ENCODE measurements around the gene NSFL1C.
"Not testable (repeated sequence)": the region's sequence is repeated elsewhere in the genome, so short reads cannot be mapped to it uniquely, and the experiment has no call there.

The NSFL1C gene

DNA sequence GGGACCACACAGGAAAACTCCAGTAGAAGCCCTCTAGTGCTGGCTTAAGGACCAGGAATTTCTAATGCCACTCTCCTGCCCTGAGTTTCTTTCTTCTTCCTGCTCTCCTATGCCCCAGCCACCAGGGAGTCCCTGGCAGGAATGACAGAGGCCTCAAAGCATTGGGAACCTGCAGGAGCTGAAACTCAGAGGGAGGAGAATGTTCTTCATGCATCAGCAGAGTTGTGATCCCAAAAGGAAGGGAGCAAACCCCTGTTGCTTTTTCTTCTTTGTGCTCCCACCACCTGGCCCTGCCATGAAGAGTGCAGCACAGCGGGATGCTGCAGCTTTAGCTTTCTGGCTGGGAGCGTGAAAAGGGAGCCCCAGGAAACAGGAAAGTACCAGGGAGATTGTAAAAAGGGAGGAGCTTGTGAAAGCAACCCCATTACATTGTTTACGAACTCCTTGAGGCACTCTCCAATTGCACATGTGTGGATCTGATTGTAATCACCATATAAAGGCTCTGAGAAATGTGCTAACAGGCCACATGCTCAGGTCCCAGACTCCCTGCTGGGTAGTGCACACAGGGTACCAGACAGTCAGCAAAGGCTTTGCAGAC, 39.1 kb downstream of the NSFL1C start:
- no peak for DNase-seq (ENCODE audit: insufficient read length, low spot score)
- no peak for FAIRE-seq

DNA sequence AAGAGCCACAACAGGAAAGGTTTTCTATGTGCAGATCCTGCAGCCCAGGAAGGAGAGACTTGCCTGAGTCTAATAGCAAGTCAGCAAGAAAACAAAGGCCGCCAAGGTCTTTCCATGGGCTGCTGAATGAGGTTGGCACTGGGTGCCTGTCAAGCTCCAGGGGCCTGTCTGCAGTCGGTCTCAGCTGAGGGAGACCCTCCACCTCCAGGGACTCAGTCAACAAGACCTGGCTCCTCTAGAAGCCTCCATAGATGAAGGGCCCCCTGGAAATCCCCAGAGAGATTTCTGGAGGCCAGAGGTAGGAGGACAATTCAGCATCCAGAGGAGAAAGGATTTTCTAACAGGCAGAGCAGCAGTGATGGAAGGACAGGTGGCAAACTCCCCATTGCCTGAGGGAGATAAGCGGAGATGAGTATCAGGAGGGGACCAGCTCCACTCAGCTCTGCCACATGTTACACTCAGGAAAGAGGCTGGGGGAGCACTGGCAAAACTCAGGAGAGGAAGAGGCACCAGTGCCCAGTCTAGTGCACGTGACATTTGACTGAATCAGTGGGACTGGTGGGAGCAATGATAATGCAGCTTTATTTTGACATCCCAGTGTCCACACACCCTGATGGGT, 40.3 kb downstream of the NSFL1C start:
- FAIRE-seq (no peak), DNase-seq (ENCODE audit: insufficient read length, low spot score) (no peak)

DNA sequence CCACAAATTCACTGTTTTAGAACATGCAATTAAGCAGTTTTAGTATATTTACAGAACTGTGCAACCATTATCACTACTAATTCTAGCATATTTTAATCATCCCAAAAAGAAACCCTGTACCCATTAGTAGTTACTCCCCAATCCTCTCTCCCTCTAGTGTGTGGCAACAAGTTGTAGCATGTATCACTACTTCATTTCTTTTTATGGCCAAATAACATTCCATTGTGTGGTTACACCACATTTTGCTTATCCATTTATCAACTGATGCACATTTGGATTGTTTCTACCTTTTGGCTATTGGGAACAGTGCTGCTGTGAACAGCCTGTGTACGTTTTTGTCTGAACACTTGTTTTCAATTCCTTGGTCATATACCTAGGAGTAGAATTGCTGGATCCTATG, 42.3 kb downstream of the NSFL1C start:
- DNase-seq (ENCODE audit: insufficient read length, low spot score) (no peak), FAIRE-seq (no peak)

DNA sequence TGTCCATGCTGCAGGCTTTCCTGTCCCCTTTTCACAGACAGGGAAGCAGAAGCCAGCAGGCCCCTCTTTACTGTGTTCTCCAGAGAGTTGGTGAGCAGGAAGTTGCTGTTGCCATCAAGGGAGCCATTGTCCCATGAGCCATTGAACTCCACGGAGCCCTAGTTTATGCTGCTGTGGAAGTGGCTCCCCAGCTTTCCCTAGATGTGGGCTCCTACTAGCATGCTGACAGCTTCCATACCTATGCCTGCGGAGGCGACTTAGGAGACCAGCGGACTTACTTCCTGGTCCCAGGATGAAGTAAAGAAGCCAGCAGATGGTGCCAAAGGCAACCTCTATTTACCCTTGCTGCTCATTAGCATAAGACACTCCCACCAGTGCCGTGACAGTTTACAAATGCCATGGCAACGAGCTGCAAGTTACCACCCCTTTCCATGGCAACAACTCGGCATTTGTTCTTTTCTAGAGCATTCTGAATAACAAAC, 43.0 kb downstream of the NSFL1C start:
- DNase-seq (ENCODE audit: insufficient read length, low spot score): no peak

DNA sequence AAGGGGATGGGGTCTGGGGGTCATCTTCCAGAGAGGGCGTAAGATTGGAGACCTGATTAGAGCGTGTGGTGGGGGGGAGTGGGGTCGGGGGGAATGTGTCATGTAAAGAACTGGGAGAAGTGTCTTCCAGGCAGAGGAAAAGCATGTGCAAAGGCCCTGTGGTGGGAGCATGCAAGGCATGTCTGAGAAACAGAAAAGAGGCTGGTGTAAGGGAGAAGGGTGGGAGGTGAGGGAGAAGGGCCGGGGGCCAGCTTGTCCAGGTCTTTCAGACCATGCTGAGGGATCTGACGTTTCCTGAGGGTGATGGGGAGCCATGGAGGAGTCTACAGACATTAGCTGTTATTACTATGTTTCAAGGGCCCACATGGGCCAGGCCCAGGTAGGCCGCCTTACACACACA, 43.4 kb downstream of the NSFL1C start:
- FAIRE-seq (no peak), DNase-seq (ENCODE audit: insufficient read length, low spot score) (no peak)

More for the DNA sequence above, 43.0 kb downstream of the NSFL1C start:
- FAIRE-seq: no peak

DNA sequence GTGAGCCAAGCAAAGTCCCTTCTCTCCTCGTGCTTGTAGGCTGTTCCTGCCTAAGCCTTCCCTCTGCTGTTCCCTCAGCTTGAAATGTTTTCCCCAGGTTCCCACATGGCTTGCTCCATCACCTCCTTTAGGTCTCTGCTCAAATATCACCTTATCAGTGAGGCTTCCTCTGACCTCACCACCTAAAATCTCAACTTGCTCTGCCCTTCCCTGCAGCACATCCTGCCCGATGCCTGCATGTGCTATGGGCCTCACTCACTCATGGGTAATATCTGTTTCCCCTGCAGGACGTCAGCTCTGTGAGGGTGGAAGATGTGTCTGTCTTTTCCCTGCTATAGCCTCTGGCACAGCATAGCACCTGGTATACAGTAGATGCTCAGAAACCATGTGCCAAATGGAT, 43.9 kb downstream of the NSFL1C start:
- no peak for DNase-seq (ENCODE audit: insufficient read length, low spot score)
- FAIRE-seq: no peak

DNA sequence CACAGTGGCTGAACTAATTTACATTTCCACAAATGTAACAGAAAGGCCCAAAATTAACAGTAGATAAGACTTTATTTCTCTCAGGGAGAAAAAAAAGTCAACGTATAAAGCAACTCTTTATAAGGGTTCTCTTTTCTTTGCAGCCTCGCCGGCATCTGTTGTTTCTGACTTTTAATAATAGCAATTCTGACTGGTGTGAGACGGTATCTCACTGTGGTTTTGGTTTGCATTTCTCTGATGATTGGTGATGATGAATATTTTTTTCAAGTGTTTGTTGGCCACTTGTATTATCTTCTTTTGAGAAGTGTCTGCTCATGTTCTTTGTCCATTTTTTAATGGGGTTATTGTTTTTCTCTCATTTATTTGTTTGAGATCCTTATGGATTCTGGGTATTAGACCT, 46.6 kb downstream of the NSFL1C start:
- FAIRE-seq (no peak), DNase-seq (ENCODE audit: insufficient read length, low spot score) (no peak)

DNA sequence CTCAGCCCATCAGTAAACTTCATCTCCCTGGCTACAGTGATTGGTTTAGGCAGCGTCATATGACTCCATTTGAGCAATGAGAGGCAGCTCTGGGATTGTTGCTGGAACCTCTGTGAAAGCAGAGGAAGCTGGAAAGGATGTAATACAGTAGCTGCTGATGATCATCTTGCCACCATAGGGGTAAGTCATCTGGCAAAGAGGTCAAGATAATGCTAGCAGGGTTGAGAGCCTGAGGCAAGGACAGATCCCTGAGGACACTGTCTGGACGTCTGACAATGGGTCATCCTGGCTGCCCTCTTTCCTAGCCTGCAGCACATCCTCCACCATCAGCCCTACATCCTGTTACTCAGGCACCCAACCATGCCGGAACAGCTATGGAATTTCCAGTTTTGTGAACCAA, 48.3 kb downstream of the NSFL1C start:
- DNase-seq (ENCODE audit: insufficient read length, low spot score): no peak
- no peak for FAIRE-seq

DNA sequence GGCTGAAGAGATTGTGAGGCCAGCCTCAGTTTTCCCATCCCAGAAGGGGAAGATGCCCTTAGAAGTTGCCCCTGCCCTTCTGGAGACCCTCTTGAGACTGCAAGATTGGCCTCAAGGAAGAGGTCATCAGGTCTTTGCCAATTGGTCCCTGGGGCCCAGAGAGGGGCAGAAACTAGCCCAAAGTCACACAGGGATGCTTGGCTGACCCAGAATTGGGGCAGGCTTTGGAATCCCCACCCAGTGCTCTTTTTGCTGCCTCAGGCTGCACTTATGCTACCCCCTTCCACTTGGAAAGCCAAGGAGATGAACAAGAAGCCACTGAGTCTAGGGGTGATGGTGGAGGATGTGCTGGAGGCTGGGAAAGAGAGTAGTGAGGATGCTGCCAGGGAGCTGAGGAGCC, 48.9 kb downstream of the NSFL1C start:
- DNase-seq (ENCODE audit: insufficient read length, low spot score): no peak
- FAIRE-seq: no peak

DNA sequence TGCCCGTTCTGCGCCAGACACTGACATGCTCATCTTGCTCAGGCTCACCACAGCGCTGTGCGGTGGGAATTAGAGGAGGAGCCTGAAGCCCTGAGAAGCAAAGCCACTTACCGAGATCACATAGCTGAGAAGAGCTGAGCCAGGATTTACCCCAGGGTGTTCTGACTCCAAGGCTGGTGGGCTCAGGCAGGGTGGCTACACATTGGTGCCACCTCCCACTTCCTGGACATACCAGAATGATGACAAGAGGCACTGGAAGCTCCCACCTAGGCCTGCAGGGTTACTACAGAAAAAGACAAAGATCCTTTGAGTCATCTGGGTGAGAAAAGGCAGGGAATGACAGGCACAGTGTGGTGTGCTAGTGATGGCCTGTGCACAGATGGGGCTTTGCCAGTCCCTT, 49.4 kb downstream of the NSFL1C start:
- FAIRE-seq (no peak), DNase-seq (ENCODE audit: insufficient read length, low spot score) (no peak)

DNA sequence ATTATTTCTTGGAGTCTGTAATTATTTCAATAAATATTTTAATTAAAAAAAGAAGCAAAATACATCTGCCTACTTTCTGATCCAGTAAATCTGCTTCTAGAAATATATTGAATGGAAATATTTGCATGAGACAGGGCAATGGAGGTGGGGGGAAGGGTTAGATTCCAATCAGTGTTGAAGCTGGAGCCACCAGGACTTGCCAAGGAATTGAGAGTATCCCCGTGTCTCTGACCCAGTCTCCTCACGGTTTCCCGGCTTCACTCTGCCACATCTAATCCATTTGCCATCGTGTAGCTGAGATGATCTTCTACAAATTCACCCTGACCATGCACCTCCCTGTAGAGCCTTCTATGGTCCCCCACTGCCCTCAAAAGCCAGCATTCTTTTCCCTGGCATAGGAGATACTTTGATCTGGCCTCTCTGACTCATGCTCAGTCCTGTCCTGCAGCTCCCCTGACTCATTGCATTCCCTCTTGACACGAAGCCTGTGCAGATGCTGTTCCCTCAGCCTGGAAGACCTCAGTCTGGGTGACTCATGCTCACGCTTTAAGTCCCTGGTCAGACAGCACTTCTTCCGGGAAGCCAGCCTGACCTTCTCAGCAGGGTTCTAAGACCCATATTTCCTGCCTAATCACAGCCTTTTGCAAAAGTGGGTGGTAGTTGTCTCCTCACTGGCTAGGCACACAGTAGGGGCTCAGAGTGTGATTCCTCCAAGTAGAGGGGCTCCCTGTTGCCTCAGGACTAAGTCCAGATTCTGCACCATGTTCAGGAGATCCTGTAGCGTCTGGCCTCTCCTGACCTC, 50.8 kb downstream of the NSFL1C start:
- no peak for FAIRE-seq
- no peak for DNase-seq (ENCODE audit: insufficient read length, low spot score)

DNA sequence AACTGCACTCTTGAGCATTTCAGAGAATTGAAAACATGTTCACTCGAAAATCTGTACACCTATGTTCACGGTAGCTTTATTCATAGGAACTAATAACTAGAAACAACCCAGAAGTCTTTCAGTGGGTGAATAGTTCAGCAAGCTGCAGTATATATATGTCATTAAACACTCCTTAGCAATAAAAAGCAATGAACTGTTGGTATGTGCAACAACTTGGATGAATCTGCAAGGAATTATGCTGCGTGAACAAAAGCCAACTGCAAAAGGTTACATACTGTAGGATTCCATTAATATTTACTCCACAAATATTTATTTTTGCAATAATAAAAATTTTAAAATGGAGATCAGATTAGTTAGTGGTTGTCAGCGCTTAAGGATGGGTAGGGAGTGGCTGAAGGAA, 51.7 kb downstream of the NSFL1C start:
- DNase-seq (ENCODE audit: insufficient read length, low spot score) (no peak), FAIRE-seq (no peak)

DNA sequence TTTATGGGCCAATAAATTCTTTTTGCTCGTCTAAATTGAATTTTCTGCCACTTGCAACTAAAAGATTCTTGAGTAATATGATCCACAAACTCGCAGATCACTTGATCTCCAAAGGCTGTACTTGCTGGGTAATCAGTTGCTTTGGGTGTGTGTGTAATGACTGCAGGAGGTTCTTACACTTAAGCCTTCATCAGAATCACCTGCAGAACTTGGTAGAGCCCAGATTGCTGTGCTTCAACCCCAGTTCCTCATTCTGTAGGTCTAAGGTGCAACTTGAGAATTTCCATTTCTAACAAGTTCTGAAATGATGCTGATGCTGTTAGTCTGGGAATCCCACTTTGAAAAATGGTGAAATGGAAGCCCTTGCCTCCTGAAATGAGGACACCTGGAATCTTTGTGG, 60.8 kb downstream of the NSFL1C start:
- no peak for FAIRE-seq
- no peak for DNase-seq (ENCODE audit: insufficient read length, low spot score)

DNA sequence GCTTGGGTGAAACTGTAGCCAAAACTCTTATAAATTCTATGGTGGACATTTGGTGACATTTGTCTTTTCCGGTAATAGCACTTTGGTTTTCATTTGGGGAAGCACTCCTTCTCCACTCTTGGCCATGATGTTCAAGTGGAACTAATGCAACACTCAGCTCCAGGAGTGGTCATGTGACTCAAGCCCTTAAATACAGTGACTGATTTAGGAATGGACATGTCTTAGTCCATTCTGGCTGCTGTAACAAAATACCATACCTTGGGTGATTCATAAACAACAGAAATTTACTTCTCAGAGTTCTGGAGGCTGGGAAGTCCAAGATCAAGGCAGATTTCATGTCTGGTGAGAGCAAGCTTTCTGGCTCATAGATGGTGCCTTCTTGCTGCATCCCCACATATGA, 63.0 kb downstream of the NSFL1C start:
- FAIRE-seq (no peak), DNase-seq (ENCODE audit: insufficient read length, low spot score) (no peak)

DNA sequence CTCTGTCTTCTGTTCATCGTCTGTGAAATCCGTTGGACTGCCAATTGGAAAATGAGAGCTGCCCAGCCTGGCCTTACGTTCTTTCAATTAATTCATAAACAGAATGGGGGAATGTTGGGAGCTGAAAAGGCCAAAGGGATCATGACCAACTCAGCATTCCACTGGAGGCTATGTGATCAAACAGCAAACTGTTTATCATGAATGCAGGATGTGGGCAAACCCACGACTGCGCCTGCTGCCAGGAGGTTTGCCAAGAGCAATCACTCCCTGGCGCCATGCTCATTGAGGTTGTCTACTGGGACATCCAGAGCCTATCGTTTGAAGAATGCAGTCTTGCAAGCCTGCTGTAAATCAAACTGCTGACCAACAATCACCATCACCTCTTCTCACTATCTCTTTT, 64.5 kb downstream of the NSFL1C start:
- FAIRE-seq: no peak
- no peak for DNase-seq (ENCODE audit: insufficient read length, low spot score)

DNA sequence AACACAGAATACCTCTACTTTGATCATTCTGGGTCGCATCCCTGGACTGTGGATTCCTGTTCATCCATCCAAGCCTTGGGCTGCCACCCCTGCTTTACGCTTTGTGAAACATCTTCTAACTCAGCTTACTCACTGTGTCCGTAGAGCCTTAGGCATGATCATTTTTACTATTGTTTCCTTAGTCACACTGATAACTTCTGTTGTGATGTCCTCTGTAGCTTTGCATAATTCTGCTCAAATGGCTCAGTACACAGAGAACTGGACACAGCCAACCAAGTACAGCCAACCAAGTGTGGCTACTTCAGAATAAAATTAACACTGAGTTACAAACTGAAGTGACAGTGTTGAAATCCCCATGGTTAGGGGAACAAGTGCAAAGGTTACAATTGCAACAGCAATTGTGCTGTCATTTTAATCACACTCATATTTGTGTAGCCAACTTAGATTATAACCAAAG, 65.2 kb downstream of the NSFL1C start:
- DNase-seq (ENCODE audit: insufficient read length, low spot score) (no peak), FAIRE-seq (no peak)

DNA sequence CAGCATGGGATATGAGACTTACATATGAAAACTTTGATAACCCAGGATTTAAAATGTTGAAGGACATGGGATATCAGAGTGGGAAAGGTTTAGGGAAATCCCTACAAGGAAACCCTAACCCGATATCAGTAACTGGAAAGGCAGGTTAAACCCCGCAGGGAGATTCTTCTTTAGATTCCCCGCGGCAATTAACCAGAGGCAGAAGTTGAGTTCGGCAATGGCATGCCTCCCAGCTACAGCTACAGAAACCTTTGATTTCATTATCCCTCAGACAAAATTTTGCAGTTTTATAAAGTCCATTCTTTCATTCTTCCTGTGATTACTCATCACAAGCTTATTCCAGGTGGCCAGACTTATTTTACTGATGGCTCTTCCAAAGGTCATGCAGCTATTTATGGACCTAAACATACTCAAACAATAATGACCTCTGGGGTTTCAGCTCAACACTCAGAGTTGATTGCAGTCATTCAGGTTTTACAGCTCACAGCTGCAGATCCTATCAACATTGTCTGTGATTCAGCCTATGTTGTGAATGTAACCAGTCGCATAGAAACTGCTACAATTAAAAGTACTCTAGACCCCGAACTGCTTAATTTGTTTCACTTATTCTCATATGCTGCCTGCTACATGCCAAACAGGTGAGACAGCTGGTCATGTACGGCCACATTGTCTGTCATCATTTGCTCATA, 66.8 kb downstream of the NSFL1C start:
- DNase-seq (ENCODE audit: insufficient read length, low spot score); FAIRE-seq: not testable (repeated sequence)

DNA sequence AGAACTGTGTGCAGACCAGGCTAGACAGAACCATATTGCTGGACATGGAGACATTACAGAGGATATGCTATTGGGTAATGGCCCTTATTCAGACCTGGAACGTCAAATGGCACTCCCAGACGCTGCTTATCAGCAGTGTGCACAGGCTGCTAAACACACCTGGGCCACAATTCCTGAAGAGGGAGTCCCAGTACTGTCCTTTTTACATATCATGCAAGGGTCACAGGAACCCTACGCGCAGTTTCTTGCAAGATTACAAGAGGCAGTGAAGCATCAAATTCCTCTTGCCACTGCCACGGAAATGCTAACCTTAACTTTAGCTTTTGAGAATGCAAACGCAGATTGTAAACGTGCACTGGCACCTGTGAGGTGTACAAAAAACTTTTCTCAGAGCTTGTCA, 68.5 kb downstream of the NSFL1C start:
- not testable (repeated sequence) for DNase-seq (ENCODE audit: insufficient read length, low spot score); FAIRE-seq

DNA sequence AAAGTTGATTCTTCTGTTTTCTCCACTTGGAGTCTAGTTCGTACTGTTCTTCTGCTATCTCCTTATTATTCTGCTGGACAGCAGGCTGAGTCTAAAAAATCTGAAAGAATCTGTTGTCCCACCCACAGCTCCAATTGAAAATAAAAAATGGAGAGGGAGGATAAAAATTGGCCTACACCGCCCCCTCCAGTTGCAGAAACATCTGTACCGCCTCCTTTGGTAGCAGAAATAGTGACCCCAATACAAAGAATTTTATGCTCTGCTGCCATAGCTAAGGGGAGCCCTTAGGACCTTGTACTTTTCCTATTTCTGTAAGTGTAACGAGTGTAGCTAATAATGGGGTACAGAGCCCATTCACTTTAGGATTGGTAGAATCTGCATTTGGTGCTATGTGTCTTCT, 68.9 kb downstream of the NSFL1C start:
- DNase-seq (ENCODE audit: insufficient read length, low spot score) (no peak), FAIRE-seq (no peak)

DNA sequence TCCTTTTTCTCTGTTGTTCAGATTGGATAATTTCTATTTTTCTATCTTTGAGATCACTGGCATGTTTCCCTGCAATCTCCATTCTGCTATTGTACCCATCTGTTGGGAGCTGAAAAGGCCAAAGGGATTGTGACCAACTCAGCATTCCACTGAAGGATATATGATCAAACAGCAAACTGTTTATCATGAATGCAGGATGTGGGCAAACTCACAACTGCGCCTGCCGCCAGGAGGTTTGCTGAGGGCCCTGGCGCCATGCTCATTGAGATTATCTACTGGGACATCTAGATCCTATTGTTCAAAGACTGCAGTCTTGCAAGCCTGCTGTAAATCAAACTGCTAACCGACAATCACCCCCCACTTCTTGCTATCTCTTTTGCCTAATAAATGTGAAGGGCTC, 69.9 kb downstream of the NSFL1C start:
- FAIRE-seq (no peak), DNase-seq (ENCODE audit: insufficient read length, low spot score) (no peak)

DNA sequence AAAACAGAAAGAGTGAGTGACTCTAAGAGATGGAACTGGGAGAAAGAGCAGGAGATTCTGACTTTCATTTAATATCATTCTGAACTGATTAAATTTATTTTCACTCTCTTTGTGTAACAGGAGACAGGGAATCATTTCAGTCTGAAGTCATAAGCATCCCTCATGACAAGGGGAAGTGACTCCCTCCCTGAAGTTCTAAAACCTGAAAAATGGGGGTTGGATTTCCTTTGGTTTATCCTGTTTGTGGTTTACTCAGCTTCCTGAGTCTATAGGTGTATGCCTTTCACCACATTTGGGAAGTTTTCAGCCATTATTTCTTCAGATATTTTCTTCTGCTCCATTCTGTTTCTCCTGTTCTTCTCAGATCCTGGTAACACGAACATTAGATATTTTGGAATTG, 70.4 kb downstream of the NSFL1C start:
- FAIRE-seq (no peak), DNase-seq (ENCODE audit: insufficient read length, low spot score) (no peak)
